Adrenal gland (tissue), 12 donors: ENCODE data around the gene ADK. TPM values are rescaled to one million over a fixed set of nuclear protein-coding genes. Genes with fewer than 3 reads are reported as not detected.

ENCODE experiments used
- DNase-seq, 7 donors: peaks; one replicate each; pipeline ENCODE4 v3.0.0-alpha.2; 2019 to 2020
- H3K27ac ChIP-seq, 5 donors: fragments of 200-600 bp; sonication (generic) in 4 of 5; 1 replicate in 3 of 5; 2 replicates in 2 of 5; pipeline versions ENCODE4 v1.5.1 to v1.8.0; 2016 to 2020; ENCODE audit warnings: mild to moderate bottlenecking in 1 of 5
- H3K27me3 ChIP-seq: fragments of 200-600 bp; 2 replicates; pipeline ENCODE4 v1.8.0; 2021
- H3K36me3 ChIP-seq, 2 donors: fragments of 200-600 bp; replicated peaks in 1 of 2; 1 replicate in 1 of 2; 2 replicates in 1 of 2; pipeline versions ENCODE4 v1.5.1 to v1.8.0; 2018 to 2022
- H3K4me1 ChIP-seq, 2 donors: fragments of 200-600 bp; replicated peaks in 1 of 2; 1 replicate in 1 of 2; 2 replicates in 1 of 2; pipeline versions ENCODE4 v1.5.1 to v1.8.0; 2018 to 2021
- H3K4me3 ChIP-seq, 4 donors: fragments of 200-600 bp; sonication (generic) in 3 of 4; one replicate each; pipeline ENCODE4 v1.5.1; 2016 to 2018
- H3K9me3 ChIP-seq, 3 donors: fragments of 200-600 bp; sonication (generic) in 1 of 3; replicated peaks in 1 of 3; 1 replicate in 2 of 3; 2 replicates in 1 of 3; pipeline versions ENCODE4 v1.5.1 to v1.8.0; 2016 to 2021
- CTCF ChIP-seq, 6 experiments: fragments of 450-650 bp in 4 of 6; fragments of 200-600 bp in 2 of 6; sonication (generic) in 1 of 6; IDR thresholded peaks; 1 replicate in 5 of 6; 2 replicates in 1 of 6; pipeline versions ENCODE4 v1.5.1 to v1.8.0; 2016 to 2021; ENCODE audit warnings: antibody characterized with exemption in 6 of 6, mild to moderate bottlenecking in 2 of 6, moderate library complexity in 1 of 6
- POLR2A ChIP-seq, 2 donors: fragments of 450-650 bp; IDR thresholded peaks; one replicate each; pipeline ENCODE4 v1.6.1; 2017; ENCODE audit warnings: antibody characterized with exemption in 2 of 2, mild to moderate bottlenecking in 2 of 2, moderate library complexity in 1 of 2
- WGBS, 4 donors: extraction: QIAGEN DNeasy Blood & Tissue Kit in 2 of 4; methylation state at CpG; one replicate each; pipeline versions ENCODE4 v1.1.5 to v1.1.7; 2013 to 2017; 5-methylcytosine and 5-hydroxymethylcytosine counted together
- intact Hi-C, 2 donors: fragments of 100-400 bp; cut with DNase I; formaldehyde crosslinking; loops; one replicate each; pipeline versions ENCODE4 v1.14.1 to v1.15.0; 2022 to 2023
- polyA plus RNA-seq, 3 donors: library from polyadenylated mRNA; stranded (reverse); fragments of 200-250 nt in 2 of 3; fragments of 350-450 nt in 1 of 3; fragmentation: Illumina TruSeq in 1 of 3; extraction: RNeasy Lipid Tissue Mini Kit (QIAGEN cat#74804) in 1 of 3; gene quantifications; one replicate each; pipeline ENCODE4 v1.2.3, GENCODE V29; 2013 to 2014
- total RNA-seq, 9 donors: library from RNA; depleted of rRNA in 4 of 9; stranded (reverse); fragments of >200 nt in 4 of 9; fragments of 120-200 nt in 1 of 9; fragmentation: NEBNext Ultra II Directional in 1 of 9; extraction: Animal tissue kit (Norgen Biotek cat#: 25700) in 1 of 9; gene quantifications; one replicate each; pipeline versions ENCODE4 v1.1.0 to v1.2.4, GENCODE V29; 2013 to 2023
- donor health status: healthy with polysubstance abuse.
- donor health status: Bipolar disorder and iron deficiency.
- donor health status: DM: yes; HTN: yes; CAD: no.
- donor health status: DM: no; HTN: no; CAD: no.
- donor health status: DM: no; HTN: no; CAD: no.
- donor health status: DM: yes; HTN: yes; CAD: no.

The ADK gene
- total and polyA plus RNA-seq, 12 donors: 8.2 to 45.5 (median 22.2) TPM

- Histone ChIP-seq H3K36me3 (no peaks in the 10 kb centered on the region), H3K27me3 (no peaks in the 10 kb centered on the region), H3K4me3 (no peak overlapping the region), H3K9me3 (no peaks in the 10 kb centered on the region), H3K4me1 (no peaks in the 10 kb centered on the region), H3K27ac (no peak overlapping the region)
- DNase-seq: no peak
- TF ChIP-seq CTCF (IDR thresholded peaks at IDR 0.05) (no peak), POLR2A (IDR thresholded peaks at IDR 0.05) (no peak)
- 95 to 97% (median 97%) methylated on average over 6 of the region's 6 CpGs for WGBS, 4 donors
- intact Hi-C loops: no loop called here
Measured at GRCh38 chr10:74275755-74276290, 124.8 kb downstream of the ADK start.

DNA sequence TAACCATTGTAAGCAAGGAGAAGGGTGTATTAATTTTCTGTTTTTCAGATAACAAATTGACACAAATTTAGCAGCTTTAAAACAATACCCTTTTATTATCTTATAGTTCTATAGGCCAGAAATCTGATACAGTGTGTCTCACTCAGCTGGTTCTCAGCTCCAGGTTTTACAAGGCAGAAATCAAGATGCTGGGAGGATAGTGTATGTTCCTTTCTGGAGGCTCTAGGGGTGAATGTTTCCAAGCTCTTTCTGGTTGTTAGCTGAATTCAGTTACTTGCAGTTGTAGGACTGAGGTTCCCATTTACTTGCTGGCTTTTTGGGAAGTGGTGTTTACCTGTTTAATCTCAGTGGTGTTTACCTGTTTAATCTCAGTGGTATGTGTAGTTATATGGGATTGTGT, 125.4 kb downstream of the ADK start:
- intact Hi-C loops: no loop called here
- DNase-seq: no peak
- Histone ChIP-seq H3K4me3 (no peak overlapping the region), H3K36me3 (no peaks in the 10 kb centered on the region), H3K9me3 (no peaks in the 10 kb centered on the region), H3K4me1 (no peaks in the 10 kb centered on the region), H3K27me3 (no peaks in the 10 kb centered on the region), H3K27ac (no peak overlapping the region)
- TF ChIP-seq CTCF (IDR thresholded peaks at IDR 0.05): no peak
- no peak for TF ChIP-seq POLR2A (IDR thresholded peaks at IDR 0.05)

GRCh38 chr10:74282151-74282847, 131.3 kb downstream of the ADK start:
- Histone ChIP-seq H3K9me3 (no peaks in the 10 kb centered on the region), H3K27me3 (no peaks in the 10 kb centered on the region), H3K27ac (no peak overlapping the region), H3K36me3 (no peaks in the 10 kb centered on the region), H3K4me1 (no peaks in the 10 kb centered on the region), H3K4me3 (no peak overlapping the region)
- 91 to 95% (median 95%) methylated on average over 4 of the region's 4 CpGs for WGBS, 4 donors
- intact Hi-C loops: no loop called here
- TF ChIP-seq CTCF (IDR thresholded peaks at IDR 0.05) (no peak), POLR2A (IDR thresholded peaks at IDR 0.05) (no peak)
- DNase-seq: no peak

GRCh38 chr10:74282848-74283210, 131.8 kb downstream of the ADK start:
- no peak overlapping the region for H3K27ac ChIP-seq
- DNase-seq: no peak
- no peaks in the 10 kb centered on the region for H3K4me1 ChIP-seq
- intact Hi-C loops: no loop called here
- no peak for TF ChIP-seq POLR2A (IDR thresholded peaks at IDR 0.05)
- TF ChIP-seq CTCF (IDR thresholded peaks at IDR 0.05): no peak
- H3K36me3 ChIP-seq: no peaks in the 10 kb centered on the region
- no peak overlapping the region for H3K4me3 ChIP-seq
- 88 to 97% (median 94%) methylated on average over 2 of the region's 2 CpGs for WGBS, 4 donors
- H3K27me3 ChIP-seq: no peaks in the 10 kb centered on the region
- no peaks in the 10 kb centered on the region for H3K9me3 ChIP-seq
